Nephron progenitor cell (in vitro differentiated cells): ENCODE data around the gene RAD52.

Experiments
- DNase-seq: peaks from one replicate; pipeline ENCODE4 v3.0.0; 2021
- H3K27ac Mint-ChIP-seq: 2 replicates; pipeline ENCODE4 v1.8.0; 2021; ENCODE audit warnings: mild to moderate bottlenecking, moderate library complexity, mixed read lengths
- H3K27me3 Mint-ChIP-seq: 2 replicates; pipeline ENCODE4 v1.8.0; 2021; ENCODE audit warnings: mild to moderate bottlenecking, low read depth, mixed read lengths; ENCODE audit not compliant: poor library complexity
- H3K36me3 Mint-ChIP-seq: 2 replicates; pipeline ENCODE4 v1.8.0; 2021; ENCODE audit warnings: low read depth, mixed read lengths
- H3K4me1 Mint-ChIP-seq: 2 replicates; pipeline ENCODE4 v1.8.0; 2021; ENCODE audit warnings: mixed read lengths
- H3K4me3 Mint-ChIP-seq: 2 replicates; pipeline ENCODE4 v1.8.0; 2021; ENCODE audit warnings: mild to moderate bottlenecking, moderate library complexity, mixed read lengths
- H3K9me3 Mint-ChIP-seq: 2 replicates; pipeline ENCODE4 v1.8.0; 2021; ENCODE audit warnings: mild to moderate bottlenecking, moderate library complexity, mixed read lengths
- CTCF ChIP-seq: fragments of 200-600 bp; sonication (generic); IDR thresholded peaks from 2 replicates; pipeline ENCODE4 v1.5.0; 2021; ENCODE audit warnings: antibody characterized with exemption

RAD52 gene

GRCh38 chr12:904010-904414 lies 45.5 kb downstream of the RAD52 start:
- no peak for DNase-seq
- Mint-ChIP-seq H3K27me3 (no peaks in the 10 kb centered on the region), H3K36me3 (peaks cover 86% of the 10 kb centered on the region), H3K4me1 (peaks cover 41% of the 10 kb centered on the region), H3K9me3 (no peaks in the 10 kb centered on the region), H3K4me3 (no peak overlapping the region), H3K27ac (peak overlapping the region; percentile 18)
- no peak for TF ChIP-seq CTCF

- peaks cover 84% of the 10 kb centered on the region for H3K36me3 Mint-ChIP-seq
- peaks cover 41% of the 10 kb centered on the region for H3K4me1 Mint-ChIP-seq
- peak overlapping the region; percentile 78 for H3K27ac Mint-ChIP-seq
- H3K9me3 Mint-ChIP-seq = no peaks in the 10 kb centered on the region
- no peak overlapping the region for H3K4me3 Mint-ChIP-seq
- no peak for TF ChIP-seq CTCF
- H3K27me3 Mint-ChIP-seq = no peaks in the 10 kb centered on the region
- DNase-seq = no peak
These were observed 46.4 kb downstream of the RAD52 start for GRCh38 chr12:903055-903454.

- H3K4me3 Mint-ChIP-seq = no peak overlapping the region
These were observed 46.9 kb downstream of the RAD52 start for GRCh38 chr12:902581-902980.

GRCh38 chr12:897386-897785 lies 52.1 kb downstream of the RAD52 start:
- DNase-seq = no peak
- H3K36me3 Mint-ChIP-seq = peaks cover 67% of the 10 kb centered on the region
- peaks cover 8% of the 10 kb centered on the region for H3K4me1 Mint-ChIP-seq
- H3K27me3 Mint-ChIP-seq = no peaks in the 10 kb centered on the region
- H3K27ac Mint-ChIP-seq = no peak overlapping the region
- H3K9me3 Mint-ChIP-seq = no peaks in the 10 kb centered on the region
- no peak for TF ChIP-seq CTCF
- H3K4me3 Mint-ChIP-seq = no peak overlapping the region

More at GRCh38 chr12:902581-902980, 46.9 kb downstream of the RAD52 start:
- Mint-ChIP-seq H3K9me3 (no peaks in the 10 kb centered on the region), H3K36me3 (peaks cover 84% of the 10 kb centered on the region), H3K27ac (peak overlapping the region; percentile 78), H3K27me3 (no peaks in the 10 kb centered on the region), H3K4me1 (peaks cover 41% of the 10 kb centered on the region)
- TF ChIP-seq CTCF = no peak
- no peak for DNase-seq

GRCh38 chr12:896031-896430 lies 53.5 kb downstream of the RAD52 start:
- Mint-ChIP-seq H3K4me1 (no peaks in the 10 kb centered on the region), H3K4me3 (no peak overlapping the region), H3K27ac (no peak overlapping the region), H3K36me3 (peaks cover 64% of the 10 kb centered on the region), H3K27me3 (no peaks in the 10 kb centered on the region), H3K9me3 (no peaks in the 10 kb centered on the region)
- no peak for DNase-seq
- TF ChIP-seq CTCF = no peak

- TF ChIP-seq CTCF = no peak
- Mint-ChIP-seq H3K4me3 (no peak overlapping the region), H3K27me3 (no peaks in the 10 kb centered on the region)
These were observed 55.3 kb downstream of the RAD52 start for GRCh38 chr12:894226-894625.

More at GRCh38 chr12:894226-894625, 55.3 kb downstream of the RAD52 start:
- no peak for DNase-seq
- no peak overlapping the region for H3K27ac Mint-ChIP-seq
- H3K4me1 Mint-ChIP-seq = no peaks in the 10 kb centered on the region
- H3K9me3 Mint-ChIP-seq = no peaks in the 10 kb centered on the region
- peaks cover 63% of the 10 kb centered on the region for H3K36me3 Mint-ChIP-seq
